Non-pigmented ciliary epithelial cell (primary cell): ENCODE data around the gene RNF26.

ENCODE experiments used
- DNase-seq: peaks from one replicate; pipeline ENCODE4 v3.0.0-alpha.2; 2010; ENCODE audit warnings: low read depth

The RNF26 gene

DNA sequence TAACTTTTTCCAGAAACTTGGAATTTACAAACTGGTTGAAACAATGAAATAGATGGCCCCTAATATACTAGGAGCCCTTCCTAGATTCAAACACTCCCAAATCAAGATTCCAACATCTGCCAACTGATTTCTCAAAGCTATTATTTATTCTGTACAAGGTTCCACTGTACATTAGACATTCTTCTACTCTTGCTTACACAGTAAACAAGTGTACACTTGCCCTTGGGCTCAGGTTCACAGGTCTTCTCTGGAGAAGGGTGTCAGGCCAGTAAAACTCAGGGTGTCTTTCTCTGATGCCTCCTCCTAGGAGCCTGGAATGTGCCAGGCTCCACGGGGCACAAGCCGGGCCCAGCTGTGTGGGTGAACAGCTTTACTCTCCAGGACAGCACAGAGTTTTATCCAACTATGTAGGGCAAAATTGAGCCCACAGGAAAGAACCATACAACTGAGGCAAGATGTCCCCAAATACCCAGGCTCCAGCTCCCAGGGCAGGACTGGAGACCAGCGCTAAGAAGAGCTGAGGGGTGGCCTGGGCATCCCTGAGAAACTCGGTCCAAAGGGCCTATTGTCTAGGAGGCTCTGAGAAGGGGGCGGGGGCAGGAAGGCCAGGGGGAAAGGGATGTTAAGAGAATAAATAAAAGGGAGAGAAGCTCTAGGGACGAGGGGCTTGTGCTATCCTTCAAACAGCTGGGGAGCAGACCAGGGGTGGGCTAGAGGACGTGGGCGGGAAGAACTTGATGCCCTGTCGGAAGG is 20.9 kb downstream of the RNF26 start:
- DNase-seq: no peak

DNA sequence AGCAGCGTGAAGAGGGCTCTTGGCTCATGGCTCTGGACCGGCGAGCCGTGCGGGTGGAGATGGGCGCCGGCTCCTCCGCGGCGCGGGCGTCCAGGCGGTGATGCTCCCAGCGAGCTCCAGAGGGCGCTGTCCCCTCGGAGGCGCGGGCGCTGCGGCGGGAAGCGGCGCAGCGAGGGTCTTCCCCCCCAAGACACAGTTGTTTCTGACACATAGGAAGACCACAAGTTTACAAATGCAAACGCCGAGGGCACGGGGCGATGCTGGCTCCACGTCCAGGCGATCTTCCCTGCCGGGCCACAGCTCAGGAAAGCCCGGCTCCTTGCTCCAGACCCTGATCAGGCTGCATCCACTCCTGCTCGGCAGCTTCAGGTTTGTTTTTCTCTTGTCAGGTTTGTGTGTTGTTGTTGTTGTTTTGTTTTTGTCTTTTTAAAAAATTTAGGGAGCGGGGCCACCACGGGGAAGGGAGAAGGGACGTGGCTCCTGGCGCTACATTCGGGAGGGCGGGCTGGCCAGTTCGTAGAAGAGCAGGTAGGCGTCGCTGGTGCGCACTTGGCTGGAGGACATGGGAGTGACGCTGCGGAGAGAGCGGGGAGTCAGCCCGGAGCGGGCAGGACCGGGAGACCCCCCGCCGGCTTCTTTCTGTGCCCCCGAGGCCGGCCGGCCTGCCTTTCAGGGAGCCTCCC is 22.2 kb downstream of the RNF26 start:
- DNase-seq: no peak

DNA sequence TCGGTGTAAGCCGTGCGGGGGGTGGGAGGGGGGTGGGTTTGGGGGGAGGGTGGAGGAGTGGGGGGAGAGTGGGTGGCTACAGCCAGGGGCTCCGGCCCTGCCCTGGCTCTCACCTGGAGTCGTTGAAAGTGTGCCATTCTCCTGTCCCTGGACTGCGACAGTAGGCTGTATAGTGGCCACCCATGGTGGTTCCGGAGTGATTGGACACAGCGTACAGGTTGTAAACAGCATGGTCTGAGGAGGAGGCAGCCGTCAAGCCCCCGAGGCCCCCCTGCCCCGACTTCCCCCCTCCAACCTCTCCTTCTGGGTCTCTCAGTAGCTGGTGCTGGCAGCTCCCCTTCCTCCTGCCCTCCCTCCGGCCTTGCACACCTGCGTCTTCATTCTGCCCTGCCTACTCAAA is 22.7 kb downstream of the RNF26 start:
- no peak for DNase-seq

DNA sequence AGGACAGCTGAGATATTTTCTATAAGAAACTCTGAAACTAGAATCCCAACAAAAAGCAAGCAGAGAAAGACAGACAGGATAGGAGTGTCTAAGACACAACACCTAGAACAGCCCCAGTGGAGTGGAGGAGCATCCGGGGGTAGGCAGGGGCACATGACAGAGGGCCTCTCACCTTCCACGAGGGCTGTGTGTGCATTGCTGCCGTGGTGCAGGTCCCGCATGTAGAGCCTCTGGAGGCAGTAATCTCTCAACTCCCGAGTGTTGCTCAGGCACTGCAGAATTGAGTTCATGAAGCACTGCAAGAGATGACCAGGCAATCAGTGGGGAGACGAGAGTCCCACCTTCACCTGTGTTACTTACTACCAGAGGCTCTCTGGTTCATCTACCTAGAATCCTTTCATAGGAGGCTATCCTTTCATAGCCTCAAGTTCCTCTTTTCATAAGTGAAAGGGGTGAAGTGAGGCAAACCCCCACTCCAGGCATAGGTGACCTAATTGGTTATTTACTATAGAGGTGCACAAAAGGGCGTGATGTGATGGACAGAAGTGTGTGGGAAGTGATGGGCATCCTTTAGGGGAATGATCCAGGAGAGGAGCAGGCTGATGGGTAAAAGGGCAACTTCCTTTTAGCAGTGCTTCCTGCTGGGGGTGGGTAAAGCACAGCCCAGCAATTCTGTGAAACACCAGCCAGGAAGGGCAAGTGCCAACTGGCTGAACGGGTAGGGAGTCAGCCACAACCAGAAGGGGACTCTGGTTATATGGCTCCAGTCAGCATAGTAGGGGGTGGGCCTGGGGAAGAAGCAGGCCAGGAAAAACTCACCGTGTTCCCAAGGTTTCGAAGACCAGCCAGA is 25.3 kb downstream of the RNF26 start:
- DNase-seq: no peak

DNA sequence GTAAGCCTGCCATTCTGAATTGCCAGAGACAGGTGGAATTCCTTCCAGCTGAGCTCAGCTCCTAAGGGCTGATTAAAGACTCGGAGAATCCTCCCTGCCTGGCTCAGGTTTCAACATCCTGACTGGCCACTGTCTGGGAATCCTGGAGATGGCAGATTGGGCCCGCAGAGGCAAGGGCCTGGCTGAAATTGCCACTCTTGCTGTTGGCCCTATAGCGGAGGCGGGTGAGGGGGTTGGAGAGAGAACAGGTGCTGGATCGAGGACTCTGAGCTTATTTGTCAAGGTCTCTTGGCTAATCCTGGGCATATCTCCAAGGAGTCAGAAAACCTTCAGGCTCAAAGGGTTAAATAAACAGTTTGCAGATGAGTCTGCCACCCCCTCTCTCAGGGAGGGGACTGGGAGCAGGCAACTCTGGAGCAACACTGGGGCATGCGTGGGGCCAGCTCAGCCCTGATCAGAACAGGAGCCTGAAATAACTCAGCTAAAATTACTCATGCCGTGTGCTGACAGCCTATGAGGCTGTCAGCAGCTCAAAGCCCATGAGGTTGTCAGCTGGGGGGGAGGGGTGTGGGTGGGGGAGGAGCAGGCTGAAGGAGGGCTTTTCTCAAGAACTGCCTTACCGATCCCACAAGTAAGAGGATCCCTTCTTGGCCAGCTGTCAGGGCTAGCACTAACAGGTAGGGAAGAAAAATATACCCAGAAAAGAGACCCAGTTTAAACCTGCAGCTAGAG is 26.9 kb downstream of the RNF26 start:
- peak; percentile 49 for DNase-seq

DNA sequence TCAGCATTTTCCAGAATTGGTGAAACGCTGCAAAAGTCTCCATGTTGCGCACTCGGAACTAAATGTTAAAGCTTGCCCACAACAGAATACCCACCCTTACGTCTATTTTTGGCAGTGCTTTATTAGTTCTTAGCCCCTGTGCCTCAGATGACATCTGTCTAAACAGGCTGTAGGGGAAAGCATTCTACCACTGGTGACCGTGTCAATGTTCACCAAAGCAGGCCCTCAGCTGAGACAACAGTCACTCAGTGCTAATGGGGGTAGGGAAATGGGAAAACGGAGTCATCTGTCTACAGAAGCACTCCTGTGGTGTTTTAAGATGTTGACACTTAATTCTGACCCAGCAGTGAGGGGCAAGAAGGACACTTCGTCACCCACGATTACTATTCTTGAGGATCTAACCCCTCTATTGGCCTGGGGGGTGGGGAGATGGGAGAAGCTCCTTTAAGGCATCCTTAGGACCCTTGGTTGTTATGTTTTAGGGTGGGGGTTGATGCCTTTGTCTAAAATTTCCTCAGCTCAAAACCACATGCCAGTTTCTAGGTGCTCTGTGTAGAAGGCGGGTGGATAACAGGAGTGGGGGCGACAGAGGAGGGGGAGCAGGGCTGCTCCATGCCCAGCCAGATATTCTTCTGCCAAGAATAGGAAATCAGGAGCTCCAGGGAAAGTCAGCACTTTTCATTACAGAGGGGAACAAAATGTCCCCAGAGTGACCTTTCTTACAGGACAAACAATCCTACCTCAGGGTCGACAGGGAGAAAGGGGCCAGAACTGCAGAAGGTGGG is 27.8 kb downstream of the RNF26 start:
- DNase-seq: no peak

DNA sequence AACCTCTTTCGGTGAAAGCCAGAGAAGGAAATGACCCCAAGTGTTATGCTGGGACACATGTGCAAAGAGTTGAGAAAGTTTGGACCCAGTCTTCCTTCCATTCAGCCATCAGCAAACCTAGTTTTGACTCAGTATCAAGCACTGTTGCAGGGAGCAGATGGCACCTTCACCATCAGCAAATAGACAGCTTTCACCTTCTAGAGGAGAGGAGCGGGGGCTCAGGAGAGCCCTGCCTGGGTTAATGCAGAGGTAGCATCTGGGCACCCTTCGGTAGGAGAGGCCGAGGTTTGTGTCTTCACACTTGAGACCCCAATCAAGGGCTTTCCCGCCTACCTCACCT is 28.4 kb downstream of the RNF26 start:
- no peak for DNase-seq

DNA sequence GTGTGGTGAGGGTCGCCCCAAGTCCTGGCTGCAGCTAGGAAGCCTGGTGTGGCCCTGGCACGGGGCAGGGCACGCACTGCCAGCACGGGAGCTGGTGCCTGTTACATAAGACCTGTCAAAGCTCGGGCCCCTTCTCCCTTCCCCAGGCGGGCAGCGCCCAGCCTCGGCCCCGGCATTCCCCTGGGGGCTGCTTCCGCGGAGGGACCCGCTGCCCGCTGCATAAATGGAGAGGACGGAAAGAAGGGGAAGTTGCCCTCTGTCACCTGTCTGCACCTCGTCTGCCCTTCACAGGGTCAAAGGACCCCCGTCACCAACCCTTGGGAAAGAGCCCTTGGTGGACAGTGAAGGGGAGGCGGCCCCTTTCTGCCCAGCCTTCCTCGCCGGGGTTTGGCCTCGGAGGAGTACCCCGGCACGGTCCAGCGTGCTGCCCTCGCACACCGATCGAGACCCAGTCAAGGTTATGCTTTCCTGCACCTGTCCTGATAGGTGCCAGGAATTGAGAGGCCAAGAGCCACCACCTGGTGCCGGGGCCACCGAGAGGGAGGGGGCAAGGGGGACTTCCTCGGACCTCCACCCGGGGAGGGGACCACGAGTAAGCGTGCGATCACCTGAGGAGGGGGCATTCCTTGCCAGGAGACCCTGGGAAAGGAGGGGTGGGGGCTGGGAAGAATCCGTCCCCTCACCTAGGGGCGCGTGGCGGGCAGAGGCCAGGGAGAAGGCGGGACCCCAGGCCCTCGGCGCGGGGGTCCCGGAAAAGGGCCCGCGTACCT is 28.9 kb downstream of the RNF26 start:
- no peak for DNase-seq

DNA sequence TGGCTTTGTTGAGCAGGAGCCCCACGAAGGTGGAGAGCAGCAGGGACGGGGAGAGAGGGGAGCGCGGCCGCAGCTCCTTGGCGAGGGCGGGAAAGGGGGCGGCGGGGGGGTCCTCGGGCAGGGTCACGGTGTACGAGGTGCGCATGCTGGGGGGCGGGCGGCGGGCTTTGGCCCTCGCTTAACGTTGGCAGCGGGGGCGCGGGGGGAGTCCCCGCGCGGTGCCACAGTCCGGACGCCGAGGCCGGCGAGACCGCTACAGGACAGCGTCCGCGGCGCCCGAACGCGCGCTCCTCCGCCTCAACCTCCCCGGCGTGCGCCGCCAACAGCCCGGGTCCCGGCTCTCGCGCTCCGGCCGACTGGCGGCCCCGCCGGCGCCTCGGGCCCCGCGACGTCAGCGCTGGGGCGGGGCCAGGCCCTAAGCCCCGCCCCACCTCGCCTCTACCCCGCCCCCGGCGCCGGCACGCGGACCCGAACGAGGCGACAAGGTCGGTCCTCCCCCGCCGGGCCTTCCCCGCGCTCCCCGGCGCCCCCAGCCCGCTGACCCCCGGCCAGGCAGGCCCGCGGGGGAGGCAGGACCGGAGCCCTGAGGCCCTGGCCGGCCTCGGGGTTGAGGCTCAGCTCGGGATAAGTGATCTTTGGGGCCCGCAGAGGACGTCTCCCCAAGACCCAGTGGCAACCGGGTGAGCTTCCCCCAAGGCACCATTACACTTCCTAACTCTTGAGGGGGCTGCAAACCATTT is 29.7 kb downstream of the RNF26 start:
- DNase-seq: no peak

DNA sequence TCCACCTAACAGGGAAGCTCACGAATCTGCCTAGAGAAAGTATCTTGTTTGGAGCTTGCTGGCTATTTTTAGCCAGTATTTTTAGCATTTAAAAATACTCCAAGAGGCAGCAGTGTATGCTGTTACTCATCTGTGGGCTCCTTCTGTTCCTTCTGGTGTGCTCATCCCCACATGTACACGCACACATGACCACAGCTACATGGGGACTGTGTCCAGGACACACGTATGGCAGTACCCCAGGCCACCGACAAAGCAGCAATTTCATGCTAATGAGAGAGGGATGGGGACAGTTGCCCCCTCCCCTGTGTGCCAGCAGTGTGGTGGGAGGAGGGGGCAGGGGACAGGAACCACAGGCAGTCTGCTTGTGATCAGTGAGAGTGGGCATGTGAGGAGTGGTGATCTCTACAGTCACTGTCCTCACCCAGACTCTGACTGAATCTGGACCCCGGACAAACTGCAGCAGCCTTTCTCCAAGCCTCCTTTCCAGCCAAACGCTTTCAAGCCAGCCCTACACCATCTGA is 30.8 kb downstream of the RNF26 start:
- no peak for DNase-seq

DNA sequence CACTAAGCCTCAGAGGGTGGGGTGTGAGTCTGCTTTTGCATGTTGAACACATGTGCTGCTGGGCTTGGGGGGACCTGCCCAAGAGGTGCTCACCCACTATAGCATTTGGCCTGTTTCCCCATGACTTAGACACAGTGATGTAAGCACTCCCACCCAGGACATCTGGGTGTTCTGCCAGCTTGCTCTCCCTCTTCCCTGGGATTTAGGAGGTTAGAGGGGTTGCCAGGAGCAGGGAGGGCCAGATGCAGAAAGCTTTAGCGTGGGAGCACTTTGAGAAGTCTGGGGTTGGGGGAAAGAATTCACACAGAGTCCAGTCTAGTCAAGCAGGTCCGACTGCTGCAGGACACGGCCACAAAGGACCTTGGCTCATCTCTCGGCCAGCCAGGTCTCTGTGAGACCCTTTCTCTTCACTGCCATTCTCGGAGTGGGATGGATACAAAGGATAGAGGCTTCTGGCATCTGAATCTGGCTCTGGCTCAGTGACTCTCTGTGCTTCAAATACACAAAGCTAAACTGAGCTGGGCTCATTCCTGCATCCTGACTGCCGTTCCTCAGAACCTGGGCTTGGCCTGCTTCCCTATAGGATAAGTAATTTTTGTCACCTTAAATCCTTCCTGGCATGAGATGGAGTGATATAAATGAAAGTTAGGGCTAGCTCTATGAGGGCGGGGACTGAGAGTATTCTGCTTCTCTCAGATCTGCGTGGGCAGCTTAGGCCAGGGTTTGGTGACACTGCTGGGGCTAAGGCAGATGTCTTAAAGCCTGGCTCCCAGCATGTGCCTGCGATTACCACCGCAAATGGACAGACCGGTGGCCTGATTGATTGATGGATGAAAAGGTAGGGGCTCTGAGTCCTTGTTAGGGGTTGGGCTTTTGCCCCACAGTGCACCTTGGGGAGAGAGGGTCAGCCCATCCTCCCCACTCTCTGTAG is 32.6 kb downstream of the RNF26 start:
- no peak for DNase-seq

DNA sequence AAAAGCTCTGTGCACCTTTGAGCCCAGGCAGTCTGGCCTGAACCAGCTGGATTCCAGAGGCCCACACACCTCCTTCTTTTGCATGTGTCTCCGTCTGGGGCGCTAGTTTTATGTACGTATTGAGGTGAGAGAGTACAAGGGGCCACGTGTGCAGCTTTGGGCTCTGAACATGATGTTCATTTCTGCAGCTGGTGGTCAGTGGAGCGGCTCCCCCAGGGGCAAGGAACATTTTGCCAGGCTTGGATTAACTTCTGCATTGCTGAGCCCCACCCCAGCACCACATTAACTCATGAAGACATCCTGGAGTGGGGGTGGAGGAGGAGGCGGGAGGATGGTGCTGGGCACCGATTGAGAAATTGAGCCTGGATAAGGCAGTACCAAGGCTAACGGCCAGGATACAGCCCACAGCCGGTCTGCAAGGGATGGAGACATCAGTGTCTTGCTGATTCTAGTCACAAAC is 33.4 kb downstream of the RNF26 start:
- DNase-seq: no peak

DNA sequence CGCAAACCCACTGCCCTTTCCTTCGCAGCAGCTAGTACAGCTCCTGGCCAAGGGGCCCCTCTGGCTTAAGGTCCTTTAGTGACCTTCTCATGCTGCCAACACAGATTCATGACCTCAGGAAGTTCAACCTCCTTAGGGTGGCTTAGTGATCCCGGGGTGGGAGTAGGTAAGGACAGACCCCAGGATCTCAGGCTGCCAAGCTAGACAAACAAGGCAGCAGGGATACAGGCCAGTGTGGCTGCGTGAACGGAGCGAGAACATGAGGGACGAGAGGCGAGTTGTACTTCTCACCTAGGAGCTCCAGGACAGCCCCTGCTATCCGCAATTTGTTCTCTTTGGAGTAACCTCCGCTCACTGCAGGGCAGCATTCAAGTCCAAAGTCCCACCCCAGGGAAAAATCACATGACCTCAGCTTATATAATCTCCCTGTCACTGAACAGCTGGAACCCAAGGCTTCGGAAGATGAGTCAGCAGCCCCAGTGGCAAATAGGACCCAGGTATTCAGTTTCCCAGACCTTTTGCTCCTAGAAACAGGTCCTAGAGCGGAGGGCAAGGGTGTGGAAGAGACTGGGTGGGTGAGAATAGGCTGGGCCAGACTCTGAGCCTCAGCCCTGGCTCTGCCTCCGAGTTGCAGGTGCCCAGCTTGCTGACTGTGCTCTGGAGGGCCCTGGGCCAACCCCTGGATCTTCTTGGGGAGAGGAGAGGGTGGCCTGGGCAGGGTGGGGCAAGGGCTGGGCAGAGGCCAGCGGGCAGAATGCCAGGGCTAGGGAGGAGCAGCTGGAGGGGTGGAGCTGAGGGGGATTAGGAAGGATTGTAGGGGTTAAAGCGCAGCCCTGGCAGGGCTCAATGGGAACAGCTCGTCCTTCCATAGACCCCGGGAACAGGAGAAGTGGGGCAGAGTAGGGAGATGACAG is 34.1 kb downstream of the RNF26 start:
- DNase-seq: no peak

DNA sequence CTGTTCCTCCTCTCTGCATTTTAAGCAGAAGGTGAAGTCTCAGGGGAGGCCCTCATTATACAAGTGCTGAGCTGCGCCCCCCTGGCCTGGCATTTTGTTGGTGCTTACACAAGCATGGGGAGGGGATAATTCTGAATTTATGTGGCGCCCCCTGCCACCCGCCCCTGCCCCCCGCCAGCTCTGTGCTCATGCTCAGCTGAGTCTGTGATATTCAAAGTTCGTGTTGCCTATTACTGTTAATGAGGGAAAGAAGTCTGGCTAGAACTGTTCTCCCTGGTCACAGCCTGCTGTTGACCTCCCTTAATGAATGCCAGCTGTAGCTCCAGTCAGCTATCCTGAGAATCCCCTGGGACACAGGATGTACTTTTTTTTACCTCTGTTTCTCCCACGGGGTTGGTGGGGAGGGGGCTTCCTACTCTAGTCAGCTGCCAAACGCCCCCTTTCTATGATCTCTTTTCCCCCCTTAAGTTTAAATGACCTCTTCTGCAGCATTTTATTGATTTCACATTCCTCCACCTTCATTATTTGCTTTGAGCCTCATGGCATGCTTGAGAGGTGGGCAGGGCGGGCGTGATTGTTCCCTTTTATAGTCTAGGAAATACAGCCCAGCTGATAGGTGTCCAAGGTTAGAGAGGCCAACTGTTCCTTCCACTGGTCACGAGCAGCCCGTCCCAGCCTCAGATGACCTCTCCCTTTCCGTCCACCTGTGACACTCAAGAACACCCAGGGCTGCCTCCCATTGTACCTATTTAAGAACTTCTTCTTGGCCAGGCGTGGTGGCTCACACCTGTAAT is 35.0 kb downstream of the RNF26 start:
- no peak for DNase-seq

DNA sequence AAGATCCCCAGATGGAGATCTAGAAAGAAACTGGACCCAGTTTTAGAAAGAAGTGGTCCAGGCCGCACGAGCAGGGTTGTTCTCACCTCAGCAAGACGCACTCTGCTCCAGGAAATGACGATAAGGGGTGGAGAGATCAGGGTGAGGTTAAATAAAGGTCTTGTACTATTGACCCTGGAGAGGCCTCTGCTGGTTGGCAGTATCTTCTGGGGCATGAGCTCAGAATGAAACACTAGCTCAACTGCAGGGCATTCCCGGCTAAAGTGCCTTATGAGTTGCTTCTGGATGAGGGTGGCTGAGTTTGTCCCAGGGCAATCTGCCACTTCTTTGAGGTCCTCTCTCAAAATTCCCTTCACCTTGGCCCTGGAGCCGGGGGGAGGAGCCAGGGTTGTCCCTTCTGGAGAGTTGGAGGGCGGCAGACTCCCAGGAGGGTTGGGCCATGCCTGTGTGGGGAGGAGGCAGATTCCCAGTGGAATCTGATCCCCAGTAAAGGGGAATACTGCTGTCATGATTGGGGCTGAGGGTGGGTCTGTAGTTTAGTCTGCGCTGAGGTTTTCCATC is 36.2 kb downstream of the RNF26 start:
- no peak for DNase-seq

DNA sequence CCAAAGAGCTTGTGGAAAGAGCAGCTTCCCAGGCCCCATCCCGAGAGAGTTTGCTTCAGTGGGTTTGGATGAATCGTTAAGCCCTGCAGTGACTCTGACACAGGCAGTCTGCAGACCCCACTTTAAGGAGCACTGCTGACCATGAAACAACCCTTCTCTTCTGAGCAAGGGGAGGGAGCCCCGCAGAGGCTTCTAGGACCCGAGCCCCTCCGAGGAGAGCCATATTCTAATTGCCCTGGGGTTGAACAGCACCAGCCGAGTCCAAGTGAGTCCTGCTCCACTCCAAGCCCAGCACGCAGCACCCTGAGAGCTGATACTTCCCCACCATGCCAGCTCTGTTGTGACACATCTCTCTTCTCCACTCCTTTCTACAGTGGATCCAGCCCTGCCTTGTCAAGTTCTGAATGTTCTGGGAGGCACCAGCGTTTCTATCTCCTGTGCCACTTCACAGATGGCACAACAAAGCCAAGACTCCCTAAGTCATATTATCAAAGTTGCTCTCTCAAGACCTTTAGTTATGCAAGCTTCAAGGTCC is 36.8 kb downstream of the RNF26 start:
- DNase-seq: no peak
